ENCODE measurements around the gene ZNF609. TPM values are rescaled to one million over a fixed set of nuclear protein-coding genes. Genes with fewer than 3 reads are reported as not detected.

ZNF609 gene
- total and polyA plus RNA-seq, 2 of the 13 experiments (the other 11 are each of a cell fraction or from before 2014, with no cell fraction given) = 8.9 to 9.9 TPM

DNA sequence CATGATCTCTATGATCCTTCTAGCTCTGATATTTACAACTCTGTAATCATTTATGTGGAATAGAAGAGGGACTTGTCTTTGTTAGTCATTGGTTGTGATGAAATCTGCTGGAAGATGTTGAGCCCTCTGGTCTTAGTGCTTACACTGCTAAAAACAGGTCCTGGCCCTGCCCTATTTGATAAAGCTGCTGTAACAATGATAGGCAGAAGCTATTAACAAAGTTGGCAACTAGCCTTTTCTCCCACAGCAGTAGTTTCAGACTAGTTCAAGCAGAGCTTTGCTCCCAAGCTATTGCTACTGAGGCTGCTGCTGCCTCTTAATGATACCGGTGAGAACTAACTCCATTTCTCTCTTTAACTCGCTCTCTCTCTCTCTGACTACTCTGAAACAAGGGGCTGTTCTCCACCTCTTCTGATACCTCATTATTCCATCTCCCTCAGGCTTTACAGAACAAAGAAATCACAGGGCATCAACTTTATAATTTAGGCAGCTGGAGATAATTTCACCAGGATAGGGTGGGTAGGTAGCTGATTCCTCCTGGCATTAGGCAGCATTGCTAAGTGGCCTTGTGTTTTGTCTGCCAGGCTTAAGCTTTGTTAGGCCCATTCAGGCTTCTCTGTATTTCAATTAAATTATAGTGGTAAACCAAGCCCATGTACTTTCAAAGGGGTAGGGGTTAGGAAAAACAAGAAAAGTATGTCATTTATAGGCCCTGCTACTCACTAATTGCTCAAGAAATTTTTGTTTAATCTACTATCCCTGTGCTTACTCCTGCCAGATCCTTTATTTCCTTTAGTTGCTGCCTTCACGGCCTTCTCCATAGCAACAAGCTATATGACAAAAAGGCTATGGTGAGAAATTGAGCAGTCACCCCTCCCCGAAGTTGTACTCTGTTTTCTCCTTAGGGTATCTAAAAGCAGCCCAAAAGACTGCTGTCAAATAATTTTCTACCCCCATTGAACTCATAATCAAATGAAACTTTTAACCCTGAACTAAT lies 175.4 kb downstream of the ZNF609 start (continued):
- TF ChIP-seq HMGXB4 (CRISPR knock-in tag; IDR thresholded peaks at IDR 0.05; ENCODE audit: borderline replicate concordance in 1 of 2, low read depth in 1 of 2) (0 out of 4 replicates have a peak, but pooled peaks of 1 of the 2 experiments have one; percentile 8), RAD51 (IDR thresholded peaks at IDR 0.05; ENCODE audit: borderline replicate concordance) (no peak), MAFF (IDR thresholded peaks at IDR 0.05; ENCODE audit: low read depth, low read length) (peak; percentile 42; the same call in 1 of the 2 replicates), ZEB1 (IDR thresholded peaks at IDR 0.05; ENCODE audit: insufficient replicate concordance, low read depth) (no peak), ZNF234 (CRISPR knock-in tag; conservative IDR thresholded peaks at IDR 0.05) (no peak), FOSL2 (CRISPR knock-in tag; IDR thresholded peaks at IDR 0.05) (peak; percentile 27; the same call in 1 of the 2 replicates)
- TF ChIP-seq, protein P1, sequence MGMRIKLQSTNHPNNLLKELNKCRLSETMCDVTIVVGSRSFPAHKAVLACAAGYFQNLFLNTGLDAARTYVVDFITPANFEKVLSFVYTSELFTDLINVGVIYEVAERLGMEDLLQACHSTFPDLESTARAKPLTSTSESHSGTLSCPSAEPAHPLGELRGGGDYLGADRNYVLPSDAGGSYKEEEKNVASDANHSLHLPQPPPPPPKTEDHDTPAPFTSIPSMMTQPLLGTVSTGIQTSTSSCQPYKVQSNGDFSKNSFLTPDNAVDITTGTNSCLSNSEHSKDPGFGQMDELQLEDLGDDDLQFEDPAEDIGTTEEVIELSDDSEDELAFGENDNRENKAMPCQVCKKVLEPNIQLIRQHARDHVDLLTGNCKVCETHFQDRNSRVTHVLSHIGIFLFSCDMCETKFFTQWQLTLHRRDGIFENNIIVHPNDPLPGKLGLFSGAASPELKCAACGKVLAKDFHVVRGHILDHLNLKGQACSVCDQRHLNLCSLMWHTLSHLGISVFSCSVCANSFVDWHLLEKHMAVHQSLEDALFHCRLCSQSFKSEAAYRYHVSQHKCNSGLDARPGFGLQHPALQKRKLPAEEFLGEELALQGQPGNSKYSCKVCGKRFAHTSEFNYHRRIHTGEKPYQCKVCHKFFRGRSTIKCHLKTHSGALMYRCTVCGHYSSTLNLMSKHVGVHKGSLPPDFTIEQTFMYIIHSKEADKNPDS (CRISPR knock-in tag; IDR thresholded peaks at IDR 0.05) = no peak
